Heart left ventricle (tissue), 16 donors: ENCODE measurements around the gene ICAM4. TPM values are rescaled to one million over a fixed set of nuclear protein-coding genes. Genes with fewer than 3 reads are reported as not detected.

Experiments used
- ATAC-seq, 4 donors: fragments of 200-7000 bp; cut with Tn5 transposase; one replicate each; pipeline ENCODE4 v1.9.1; 2020 to 2022; ENCODE audit warnings: moderate library complexity in 4 of 4, mild to moderate bottlenecking in 3 of 4, moderate number of reproducible peaks in 1 of 4
- DNase-seq, 5 donors: peaks; one replicate each; pipeline ENCODE4 v3.0.0-alpha.2; 2020
- H3K27ac ChIP-seq, 12 donors: fragments of 200-600 bp; sonication (generic) in 4 of 12; one replicate each; pipeline versions ENCODE4 v1.5.0 to v1.8.0; 2016 to 2022; ENCODE audit warnings: mild to moderate bottlenecking in 2 of 12
- H3K27me3 ChIP-seq, 9 donors: fragments of 200-600 bp; sonication (generic) in 2 of 9; one replicate each; pipeline versions ENCODE4 v1.5.1 to v1.8.0; 2016 to 2022; ENCODE audit warnings: mild to moderate bottlenecking in 3 of 9
- H3K36me3 ChIP-seq, 9 donors: fragments of 200-600 bp; sonication (generic) in 2 of 9; one replicate each; pipeline versions ENCODE4 v1.5.0 to v1.8.0; 2018 to 2022; ENCODE audit warnings: mild to moderate bottlenecking in 2 of 9
- H3K4me1 ChIP-seq, 12 donors: fragments of 200-600 bp; sonication (generic) in 4 of 12; one replicate each; pipeline versions ENCODE4 v1.5.0 to v1.8.0; 2016 to 2022; ENCODE audit warnings: mild to moderate bottlenecking in 3 of 12
- H3K4me3 ChIP-seq, 12 donors: fragments of 200-600 bp; sonication (generic) in 4 of 12; one replicate each; pipeline versions ENCODE4 v1.5.0 to v1.8.0; 2017 to 2022; ENCODE audit warnings: mild to moderate bottlenecking in 9 of 12, moderate library complexity in 4 of 12
- H3K9me3 ChIP-seq, 12 donors: fragments of 200-600 bp; sonication (generic) in 4 of 12; one replicate each; pipeline versions ENCODE4 v1.5.0 to v1.8.0; 2016 to 2022; ENCODE audit warnings: mild to moderate bottlenecking in 1 of 12
- POLR2A ChIP-seq, 2 donors: fragments of 450-650 bp; IDR thresholded peaks; one replicate each; pipeline ENCODE4 v1.6.1; 2017; ENCODE audit warnings: antibody characterized with exemption in 2 of 2, mild to moderate bottlenecking in 2 of 2, moderate library complexity in 2 of 2
- WGBS, 4 donors: extraction: QIAGEN DNeasy Blood & Tissue Kit in 2 of 4; methylation state at CpG; one replicate each; pipeline versions ENCODE4 v1.1.5 to v1.1.7; 2013 to 2018; 5-methylcytosine and 5-hydroxymethylcytosine counted together
- intact Hi-C, 10 donors: fragments of 100-400 bp; cut with DNase I; formaldehyde crosslinking; loops; one replicate each; pipeline versions ENCODE4 v1.11.1 to v1.14.2; 2022
- polyA plus RNA-seq, 2 donors: library from polyadenylated mRNA; stranded (reverse); fragments of 200-250 nt; gene quantifications; one replicate each; pipeline ENCODE4 v1.2.3, GENCODE V29; 2013
- total RNA-seq, 9 donors: library from RNA; depleted of rRNA in 2 of 9; stranded (reverse); fragments of >200 nt in 2 of 9; fragmentation: NEBNext Ultra II Directional in 3 of 9; extraction: Animal tissue kit (Norgen Biotek cat#: 25700) in 3 of 9; gene quantifications; one replicate each; pipeline versions ENCODE4 v1.1.0 to v1.2.4, GENCODE V29; 2016 to 2023
- TF ChIP-seq, protein P1 (sequence below), 12 donors: fragments of 200-600 bp; sonication (generic) in 4 of 12; IDR thresholded peaks; one replicate each; pipeline versions ENCODE4 v1.5.0 to v1.8.0; 2018 to 2022; ENCODE audit warnings: antibody characterized with exemption in 12 of 12, mild to moderate bottlenecking in 5 of 12
- donor health status: ischemic (EF 13 %, LVEDD 7.1; RV severe dilation, severe dysfunction).
- donor health status: healthy with polysubstance abuse.
- donor health status: DM: no; HTN: yes; CAD: no.
- donor health status: DM: no; HTN: no; CAD: no.
- donor health status: ischemic (EF 25% LVEDD 6.9; RV normal size, moderate dysfunction).
- donor health status: ischemic (EF 25% LVEDD 5.7; RV mildly dilated, moderate dysfunction).
- donor health status: healthy.
- donor health status: DM: yes; HTN: yes; CAD: no.
- donor health status: ischemic (EF 35%, LVEDD 5.7; RV mildly dilated, moderate dysfunction).
- donor health status: nonischemic (EF 11% LVEDD 7.7; RV severe dilation, severe dysfunction).
- donor health status: DM: yes; HTN: yes; CAD: no.
- donor health status: PGD.
- donor health status: ischemic (EF 29% LVEDD 5.4; RV normal size, mild dysfunction).
- donor health status: nonischemic (EF 23%, LVEDD 6.1; RV moderate dilation, normal function).

ICAM4 gene
- total and polyA plus RNA-seq, 11 donors = 0.21 to 1.2 (median 0.62) TPM; not detected in 3

DNA sequence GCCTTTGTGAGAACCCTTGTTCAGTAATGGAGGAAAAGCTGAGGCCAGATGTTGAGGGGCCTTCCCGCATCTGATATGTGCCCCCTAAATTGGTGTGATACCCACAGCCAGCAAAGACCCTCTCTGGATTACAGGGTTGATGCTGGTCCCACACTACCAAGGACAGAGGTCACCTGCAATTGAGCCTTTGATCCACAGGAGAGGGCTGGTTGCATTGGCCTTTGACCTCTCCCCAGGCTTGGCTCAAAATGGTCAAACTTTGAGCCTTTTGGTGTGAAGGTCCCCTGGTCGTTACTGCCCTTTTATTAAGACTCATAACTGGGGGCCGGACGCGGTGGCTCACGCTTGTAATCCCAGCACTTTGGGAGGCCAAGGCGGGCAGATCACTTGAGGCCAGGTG, 43.1 kb upstream of the ICAM4 start:
- TF ChIP-seq, protein P1, sequence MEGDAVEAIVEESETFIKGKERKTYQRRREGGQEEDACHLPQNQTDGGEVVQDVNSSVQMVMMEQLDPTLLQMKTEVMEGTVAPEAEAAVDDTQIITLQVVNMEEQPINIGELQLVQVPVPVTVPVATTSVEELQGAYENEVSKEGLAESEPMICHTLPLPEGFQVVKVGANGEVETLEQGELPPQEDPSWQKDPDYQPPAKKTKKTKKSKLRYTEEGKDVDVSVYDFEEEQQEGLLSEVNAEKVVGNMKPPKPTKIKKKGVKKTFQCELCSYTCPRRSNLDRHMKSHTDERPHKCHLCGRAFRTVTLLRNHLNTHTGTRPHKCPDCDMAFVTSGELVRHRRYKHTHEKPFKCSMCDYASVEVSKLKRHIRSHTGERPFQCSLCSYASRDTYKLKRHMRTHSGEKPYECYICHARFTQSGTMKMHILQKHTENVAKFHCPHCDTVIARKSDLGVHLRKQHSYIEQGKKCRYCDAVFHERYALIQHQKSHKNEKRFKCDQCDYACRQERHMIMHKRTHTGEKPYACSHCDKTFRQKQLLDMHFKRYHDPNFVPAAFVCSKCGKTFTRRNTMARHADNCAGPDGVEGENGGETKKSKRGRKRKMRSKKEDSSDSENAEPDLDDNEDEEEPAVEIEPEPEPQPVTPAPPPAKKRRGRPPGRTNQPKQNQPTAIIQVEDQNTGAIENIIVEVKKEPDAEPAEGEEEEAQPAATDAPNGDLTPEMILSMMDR (IDR thresholded peaks at IDR 0.05) = no peak
- no peak for TF ChIP-seq POLR2A (IDR thresholded peaks at IDR 0.05)
- intact Hi-C loops = loop anchor here in 2 of 10 donors (10.0 kb wide), 2 partner anchors 49 to 129 kb away; partner anchors contain the start of genes EIF3G (in 2 of the 2), P2RY11 (in 2 of the 2) and DNMT1 (in 1 of the 2)
- WGBS, 4 donors = 92 to 97% (median 96%) methylated on average over 2 to 7 of the region's 7 CpGs

DNA sequence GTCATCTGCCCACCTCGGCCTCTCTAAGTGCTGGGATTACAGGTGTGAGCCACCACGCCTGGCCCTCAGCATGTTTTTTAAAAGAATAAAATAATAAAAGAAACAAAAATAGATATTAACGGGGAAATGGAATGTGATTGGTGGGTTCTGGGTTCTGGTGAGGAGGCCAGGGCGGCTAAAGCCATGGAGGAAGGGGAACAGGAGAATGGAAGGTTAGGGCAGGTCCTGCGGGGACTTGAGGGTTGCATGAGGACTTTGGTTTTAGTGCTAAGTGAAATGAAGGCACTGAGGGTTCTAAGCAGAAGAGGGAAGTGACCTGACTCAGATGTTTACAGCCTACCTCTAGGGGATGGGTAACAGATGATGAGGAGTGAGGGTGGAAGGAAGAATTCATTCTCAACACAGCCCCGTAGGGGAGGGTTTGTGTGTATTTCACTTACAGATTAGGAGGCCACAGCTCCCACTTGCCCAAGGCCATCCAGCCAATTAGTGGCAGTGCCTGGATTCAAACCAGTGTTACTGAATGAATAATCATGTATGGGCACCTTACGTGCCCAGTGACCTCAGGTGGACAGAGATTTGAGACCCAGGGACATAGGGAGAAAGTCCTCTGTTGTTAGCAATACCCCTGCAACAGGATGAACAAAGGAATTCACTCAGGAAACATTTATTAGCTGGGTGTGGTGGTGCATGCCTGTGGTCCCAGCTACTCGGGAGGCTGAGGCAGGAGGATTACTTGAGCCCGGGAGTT, 41.4 kb upstream of the ICAM4 start:
- TF ChIP-seq POLR2A (IDR thresholded peaks at IDR 0.05) = no peak
- TF ChIP-seq, protein P1 (IDR thresholded peaks at IDR 0.05) = no peak

More for the DNA sequence above, 43.1 kb upstream of the ICAM4 start:
- Histone ChIP-seq H3K4me3 (no peak overlapping the region), H3K27ac (no peak overlapping the region), H3K9me3 (no peaks in the 10 kb centered on the region), H3K27me3 (no peaks in the 10 kb centered on the region), H3K4me1 (peaks cover 0 to 2% (median 0%) of the 10 kb centered on the region in 12 donors), H3K36me3 (no peaks in the 10 kb centered on the region)
- ATAC-seq = no peak
- DNase-seq = no peak

DNA sequence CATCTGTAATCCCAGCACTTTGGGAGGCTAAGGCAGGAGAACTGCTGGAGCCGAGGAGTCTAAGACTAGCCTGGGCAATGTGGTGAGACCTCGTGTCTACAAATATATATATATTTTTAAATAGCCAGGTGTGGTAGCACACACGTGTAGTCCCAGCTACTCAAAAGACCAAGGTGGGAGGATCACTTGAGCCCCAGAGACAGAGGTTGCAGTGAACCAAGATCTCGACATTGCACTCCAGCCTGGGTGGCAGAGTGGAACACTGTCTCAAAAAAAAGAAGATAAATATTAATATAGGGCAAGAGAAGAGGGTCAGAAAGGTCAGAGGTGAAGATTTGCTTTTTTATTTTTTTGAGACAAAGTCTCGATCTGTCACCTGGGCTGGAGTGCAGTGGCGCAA, 40.2 kb upstream of the ICAM4 start:
- Histone ChIP-seq H3K9me3 (no peaks in the 10 kb centered on the region), H3K36me3 (no peaks in the 10 kb centered on the region), H3K27ac (no peak overlapping the region), H3K4me1 (peaks cover 0 to 17% (median 0%) of the 10 kb centered on the region in 12 donors), H3K27me3 (no peaks in the 10 kb centered on the region), H3K4me3 (no peak overlapping the region)
- WGBS, 4 donors = 85 to 90% (median 87%) methylated on average over 6 of the region's 6 CpGs
- intact Hi-C loops = loop anchor here in 4 of 10 donors (5.0 to 10.0 kb wide), 3 partner anchors 52 to 314 kb away; partner anchors contain the start of genes EIF3G (in 2 of the 4), P2RY11 (in 2 of the 4) and DNMT1 (in 1 of the 4)
- DNase-seq (no peak), ATAC-seq (no peak)
- no peak for TF ChIP-seq POLR2A (IDR thresholded peaks at IDR 0.05)
- TF ChIP-seq, protein P1 (IDR thresholded peaks at IDR 0.05) = no peak

More for the DNA sequence above, 41.4 kb upstream of the ICAM4 start:
- Histone ChIP-seq H3K27ac (no peak overlapping the region), H3K9me3 (no peaks in the 10 kb centered on the region), H3K4me3 (no peak overlapping the region), H3K27me3 (no peaks in the 10 kb centered on the region), H3K4me1 (peaks cover 0 to 7% (median 0%) of the 10 kb centered on the region in 12 donors), H3K36me3 (no peaks in the 10 kb centered on the region)
- intact Hi-C loops = loop anchor here in 4 of 10 donors (5.0 to 10.0 kb wide), 3 partner anchors 51 to 313 kb away; partner anchors contain the start of genes EIF3G (in 2 of the 4), P2RY11 (in 2 of the 4) and DNMT1 (in 1 of the 4)
- DNase-seq (no peak), ATAC-seq (no peak)
- 83 to 89% (median 87%) methylated on average over 9 of the region's 9 CpGs for WGBS, 4 donors
